Renal pelvis (tissue), 4 donors: Measurements from ENCODE around the gene AP5B1. TPM values are rescaled to one million over a fixed set of nuclear protein-coding genes. Genes with fewer than 3 reads are reported as not detected.
A peak's percentile ranks its signal among the peaks of the same experiment; 100 is the strongest.
"Not testable (repeated sequence)": the region's sequence is repeated elsewhere in the genome, so short reads cannot be mapped to it uniquely, and the experiment has no call there.

Experiments used
- DNase-seq: peaks from one replicate; pipeline ENCODE4 v3.0.0-alpha.2; 2013
- polyA plus RNA-seq, 3 donors: library from polyadenylated mRNA; unstranded; fragments of 120-200 nt; gene quantifications; one replicate each; pipeline ENCODE4 v1.2.1, GENCODE V29; 2013; ENCODE audit not compliant: insufficient read length in 3 of 3

Gene AP5B1
- polyA plus RNA-seq, 3 donors: 7.9 to 10.9 (median 10.8) TPM

GRCh38 chr11:65770951-65771567, 9.7 kb downstream of the AP5B1 start:
- no peak for DNase-seq

GRCh38 chr11:65767806-65768205, 13.0 kb downstream of the AP5B1 start:
- DNase-seq: not testable (repeated sequence)

GRCh38 chr11:65767406-65767805, 13.4 kb downstream of the AP5B1 start:
- DNase-seq: no peak

GRCh38 chr11:65766535-65766934, 14.2 kb downstream of the AP5B1 start:
- DNase-seq: no peak

- DNase-seq: peak; percentile 58
These were observed 16.3 kb downstream of the AP5B1 start for GRCh38 chr11:65764434-65764833.

GRCh38 chr11:65762816-65763215, 18.0 kb downstream of the AP5B1 start:
- not testable (repeated sequence) for DNase-seq

GRCh38 chr11:65762169-65762568, 18.6 kb downstream of the AP5B1 start:
- not testable (repeated sequence) for DNase-seq

- DNase-seq: no peak
These were observed 35.7 kb downstream of the AP5B1 start for GRCh38 chr11:65745049-65745448.

- no peak for DNase-seq
These were observed 36.1 kb downstream of the AP5B1 start for GRCh38 chr11:65744699-65745042.

- peak; percentile 3 for DNase-seq
These were observed 36.6 kb downstream of the AP5B1 start for GRCh38 chr11:65744026-65744698.

- DNase-seq: no peak
These were observed 37.1 kb downstream of the AP5B1 start for GRCh38 chr11:65743681-65744025.

GRCh38 chr11:65742353-65742752, 38.4 kb downstream of the AP5B1 start:
- no peak for DNase-seq

- no peak for DNase-seq
These were observed 39.6 kb downstream of the AP5B1 start for GRCh38 chr11:65741185-65741584.

GRCh38 chr11:65739022-65739421, 41.8 kb downstream of the AP5B1 start:
- no peak for DNase-seq

- DNase-seq: no peak
These were observed 44.0 kb downstream of the AP5B1 start for GRCh38 chr11:65736810-65737209.

- not testable (repeated sequence) for DNase-seq
These were observed 45.7 kb downstream of the AP5B1 start for GRCh38 chr11:65735111-65735510.

GRCh38 chr11:65730461-65730860, 50.3 kb downstream of the AP5B1 start:
- no peak for DNase-seq

GRCh38 chr11:65727865-65728264, 52.9 kb downstream of the AP5B1 start:
- DNase-seq: no peak

- DNase-seq: no peak
These were observed 54.1 kb downstream of the AP5B1 start for GRCh38 chr11:65726660-65727059.

Other genes with a start within 250 kb of the AP5B1 start
- 100 to 1,000 TPM; 132 to 148 (median 146) TPM for gene LTBP3, start 222.6 kb downstream of the AP5B1 start, polyA plus RNA-seq
- gene ZNRD2, start 210.5 kb downstream of the AP5B1 start, polyA plus RNA-seq: 10 to 100 TPM; 55.5 to 72.1 (median 62.8) TPM
- 10 to 100 TPM; 21.2 to 35.4 (median 25.4) TPM for gene FAM89B, start 208.4 kb downstream of the AP5B1 start, polyA plus RNA-seq
- gene EHBP1L1, start 204.9 kb downstream of the AP5B1 start, polyA plus RNA-seq: 10 to 100 TPM; 12.5 to 18.8 (median 18.2) TPM
- gene KCNK7, start 185.2 kb downstream of the AP5B1 start, polyA plus RNA-seq: under 1 TPM; 0.21 to 0.27 (median 0.27) TPM
- 10 to 100 TPM; 47.4 to 60.4 (median 49.3) TPM for gene MAP3K11, start 166.8 kb downstream of the AP5B1 start, polyA plus RNA-seq
- 10 to 100 TPM; 35.5 to 43.8 (median 39.2) TPM for gene PCNX3, start 165.2 kb downstream of the AP5B1 start, polyA plus RNA-seq
- gene SIPA1, start 142.9 kb downstream of the AP5B1 start, polyA plus RNA-seq: 10 to 100 TPM; 24.1 to 34.5 (median 34.3) TPM
- 10 to 100 TPM; 54.3 to 60.4 (median 60.4) TPM for gene RELA, start 118.1 kb downstream of the AP5B1 start, polyA plus RNA-seq
- 10 to 100 TPM; 73.1 to 83.6 (median 73.5) TPM for gene KAT5, start 68.7 kb downstream of the AP5B1 start, polyA plus RNA-seq
- 10 to 100 TPM; 46.8 to 53.6 (median 51.3) TPM for gene RNASEH2C, start 60.2 kb downstream of the AP5B1 start, polyA plus RNA-seq
- gene OVOL1, start 6.1 kb upstream of the AP5B1 start, polyA plus RNA-seq: 10 to 100 TPM; 14.6 to 17.3 (median 17.1) TPM
- gene SNX32, start 53.0 kb upstream of the AP5B1 start, polyA plus RNA-seq: 1 to 10 TPM; 2.1 to 3.3 (median 2.3) TPM
- 100 to 1,000 TPM; 739 to 933 (median 787) TPM for gene CFL1, start 77.2 kb upstream of the AP5B1 start, polyA plus RNA-seq
- 10 to 100 TPM; 50.2 to 59.8 (median 53.4) TPM for gene MUS81, start 79.5 kb upstream of the AP5B1 start, polyA plus RNA-seq
- 100 to 1,000 TPM; 111 to 137 (median 118) TPM for gene EFEMP2, start 91.8 kb upstream of the AP5B1 start, polyA plus RNA-seq
- 1 to 10 TPM in 2 of 3 donors, under 1 TPM in 1; 0.73 to 1.5 (median 1.5) TPM for gene CTSW, start 98.9 kb upstream of the AP5B1 start, polyA plus RNA-seq
- gene FIBP, start 107.5 kb upstream of the AP5B1 start, polyA plus RNA-seq: 10 to 100 TPM; 86.5 to 95.6 (median 94.2) TPM
- 10 to 100 TPM; 10.6 to 20.8 (median 13.6) TPM for gene CCDC85B, start 109.7 kb upstream of the AP5B1 start, polyA plus RNA-seq
- under 1 TPM in 1 of 3 donors, not detected in 2; 0.14 TPM for gene FOSL1, start 119.4 kb upstream of the AP5B1 start, polyA plus RNA-seq
- gene C11orf68, start 138.1 kb upstream of the AP5B1 start, polyA plus RNA-seq: 10 to 100 TPM; 35.3 to 46.2 (median 44.4) TPM
- gene DRAP1, start 138.4 kb upstream of the AP5B1 start, polyA plus RNA-seq: 100 to 1,000 TPM in 1 of 3 donors, 10 to 100 TPM in 2; 82.5 to 112 (median 93.0) TPM
- under 1 TPM in 2 of 3 donors, not detected in 1; 0.18 to 0.28 TPM for gene TSGA10IP, start 164.5 kb upstream of the AP5B1 start, polyA plus RNA-seq
- 10 to 100 TPM; 50.1 to 57.6 (median 55.5) TPM for gene SART1, start 180.8 kb upstream of the AP5B1 start, polyA plus RNA-seq
- 10 to 100 TPM; 27.9 to 29.9 (median 28.2) TPM for gene EIF1AD, start 221.2 kb upstream of the AP5B1 start, polyA plus RNA-seq
- gene BANF1, start 221.5 kb upstream of the AP5B1 start, polyA plus RNA-seq: 100 to 1,000 TPM; 243 to 285 (median 271) TPM
- not detected for gene CST6, start 231.0 kb upstream of the AP5B1 start, polyA plus RNA-seq
- gene CATSPER1, start 245.5 kb upstream of the AP5B1 start, polyA plus RNA-seq: not detected